ENCODE results near the gene MMP15.
A peak's percentile ranks its signal among the peaks of the same experiment; 100 is the strongest.

Gene MMP15

DNA sequence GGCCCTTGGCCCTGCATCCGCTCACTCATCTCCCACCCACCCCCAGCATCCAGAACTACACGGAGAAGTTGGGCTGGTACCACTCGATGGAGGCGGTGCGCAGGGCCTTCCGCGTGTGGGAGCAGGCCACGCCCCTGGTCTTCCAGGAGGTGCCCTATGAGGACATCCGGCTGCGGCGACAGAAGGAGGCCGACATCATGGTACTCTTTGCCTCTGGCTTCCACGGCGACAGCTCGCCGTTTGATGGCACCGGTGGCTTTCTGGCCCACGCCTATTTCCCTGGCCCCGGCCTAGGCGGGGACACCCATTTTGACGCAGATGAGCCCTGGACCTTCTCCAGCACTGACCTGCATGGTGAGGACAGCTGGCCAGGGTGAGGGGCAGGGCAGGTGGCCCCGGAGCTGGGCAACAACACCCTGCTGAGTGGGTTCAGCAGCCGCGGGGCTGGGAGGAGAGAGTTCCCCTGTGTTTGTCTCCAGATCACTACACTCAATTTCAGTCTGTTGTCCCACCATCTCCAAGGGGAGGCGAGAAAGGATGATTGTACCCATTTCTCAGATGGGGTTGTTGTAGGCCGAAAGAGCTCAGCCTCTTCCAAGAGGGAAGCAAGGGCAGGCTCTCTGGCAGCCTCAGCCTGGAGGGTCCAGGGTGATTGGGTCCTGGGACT, 14.4 kb downstream of the MMP15 start:
- no peak for DNase-seq (ENCODE audit: low read depth)
- TF ChIP-seq, protein P1, sequence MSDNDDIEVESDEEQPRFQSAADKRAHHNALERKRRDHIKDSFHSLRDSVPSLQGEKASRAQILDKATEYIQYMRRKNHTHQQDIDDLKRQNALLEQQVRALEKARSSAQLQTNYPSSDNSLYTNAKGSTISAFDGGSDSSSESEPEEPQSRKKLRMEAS (IDR thresholded peaks at IDR 0.05; ENCODE audit: low read depth, low read length): no peak
- TF ChIP-seq MYC (IDR thresholded peaks at IDR 0.05; ENCODE audit: low read depth, low read length) (no peak), POLR2A (IDR thresholded peaks at IDR 0.05; ENCODE audit: extremely low read depth, insufficient read length) (no peak)
- TF ChIP-seq, protein P2, sequence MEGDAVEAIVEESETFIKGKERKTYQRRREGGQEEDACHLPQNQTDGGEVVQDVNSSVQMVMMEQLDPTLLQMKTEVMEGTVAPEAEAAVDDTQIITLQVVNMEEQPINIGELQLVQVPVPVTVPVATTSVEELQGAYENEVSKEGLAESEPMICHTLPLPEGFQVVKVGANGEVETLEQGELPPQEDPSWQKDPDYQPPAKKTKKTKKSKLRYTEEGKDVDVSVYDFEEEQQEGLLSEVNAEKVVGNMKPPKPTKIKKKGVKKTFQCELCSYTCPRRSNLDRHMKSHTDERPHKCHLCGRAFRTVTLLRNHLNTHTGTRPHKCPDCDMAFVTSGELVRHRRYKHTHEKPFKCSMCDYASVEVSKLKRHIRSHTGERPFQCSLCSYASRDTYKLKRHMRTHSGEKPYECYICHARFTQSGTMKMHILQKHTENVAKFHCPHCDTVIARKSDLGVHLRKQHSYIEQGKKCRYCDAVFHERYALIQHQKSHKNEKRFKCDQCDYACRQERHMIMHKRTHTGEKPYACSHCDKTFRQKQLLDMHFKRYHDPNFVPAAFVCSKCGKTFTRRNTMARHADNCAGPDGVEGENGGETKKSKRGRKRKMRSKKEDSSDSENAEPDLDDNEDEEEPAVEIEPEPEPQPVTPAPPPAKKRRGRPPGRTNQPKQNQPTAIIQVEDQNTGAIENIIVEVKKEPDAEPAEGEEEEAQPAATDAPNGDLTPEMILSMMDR (IDR thresholded peaks at IDR 0.05; ENCODE audit: low read depth, low read length): no peak
- H3K4me3 ChIP-seq (ENCODE audit: low read depth, low read length): no peak overlapping the region

DNA sequence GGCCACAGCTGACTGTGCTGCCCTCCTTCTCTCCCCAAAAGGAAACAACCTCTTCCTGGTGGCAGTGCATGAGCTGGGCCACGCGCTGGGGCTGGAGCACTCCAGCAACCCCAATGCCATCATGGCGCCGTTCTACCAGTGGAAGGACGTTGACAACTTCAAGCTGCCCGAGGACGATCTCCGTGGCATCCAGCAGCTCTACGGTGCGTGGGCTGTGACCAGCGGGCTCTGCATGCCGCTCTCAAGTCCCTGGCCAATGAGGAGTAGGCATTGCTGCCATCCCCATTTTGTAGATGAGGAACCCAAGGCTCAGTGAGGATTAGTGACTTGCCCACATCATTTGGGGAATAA, 14.9 kb downstream of the MMP15 start:
- no peak overlapping the region for H3K4me3 ChIP-seq (ENCODE audit: low read depth, low read length)
- no peak for DNase-seq (ENCODE audit: low read depth)
- TF ChIP-seq POLR2A (IDR thresholded peaks at IDR 0.05; ENCODE audit: extremely low read depth, insufficient read length) (no peak), MYC (IDR thresholded peaks at IDR 0.05; ENCODE audit: low read depth, low read length) (no peak)
- TF ChIP-seq, protein P1 (IDR thresholded peaks at IDR 0.05; ENCODE audit: low read depth, low read length): no peak
- TF ChIP-seq, protein P2 (IDR thresholded peaks at IDR 0.05; ENCODE audit: low read depth, low read length): no peak

DNA sequence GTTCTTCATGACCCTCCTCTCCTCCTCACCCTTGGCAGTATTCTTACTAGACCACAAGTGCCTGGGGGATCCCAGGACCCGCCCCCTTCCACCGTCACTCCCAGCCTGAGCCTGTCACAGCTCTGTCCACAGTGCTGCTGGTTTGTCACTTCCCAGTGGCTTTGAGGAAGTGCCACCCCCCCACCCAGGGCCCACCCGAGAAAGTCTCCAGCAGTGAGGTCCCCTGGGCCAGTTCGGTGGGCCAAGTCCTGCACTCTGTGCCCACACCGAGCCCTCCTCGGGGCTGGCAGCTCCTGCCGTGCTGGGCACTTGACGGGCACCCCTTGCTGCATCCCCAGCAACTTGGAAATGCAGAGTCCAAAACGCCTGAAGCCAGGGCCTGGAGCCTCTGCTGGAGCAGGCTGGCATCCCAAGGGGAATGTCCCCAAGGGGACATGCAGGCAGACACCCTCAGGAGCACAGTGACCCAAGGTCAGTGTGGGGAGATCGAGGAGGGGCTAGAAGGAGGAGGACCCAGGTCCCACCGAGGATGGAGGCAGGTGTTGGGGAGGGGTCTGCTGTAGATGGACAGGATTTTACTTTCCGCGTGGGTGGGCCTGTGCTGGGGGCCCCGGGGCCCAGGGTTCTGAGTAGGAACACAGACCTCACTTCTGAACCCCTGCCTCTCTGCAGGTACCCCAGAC, 15.5 kb downstream of the MMP15 start:
- TF ChIP-seq, protein P2 (IDR thresholded peaks at IDR 0.05; ENCODE audit: low read depth, low read length): no peak
- peak; percentile 69 for DNase-seq (ENCODE audit: low read depth)
- no peak overlapping the region for H3K4me3 ChIP-seq (ENCODE audit: low read depth, low read length)

DNA sequence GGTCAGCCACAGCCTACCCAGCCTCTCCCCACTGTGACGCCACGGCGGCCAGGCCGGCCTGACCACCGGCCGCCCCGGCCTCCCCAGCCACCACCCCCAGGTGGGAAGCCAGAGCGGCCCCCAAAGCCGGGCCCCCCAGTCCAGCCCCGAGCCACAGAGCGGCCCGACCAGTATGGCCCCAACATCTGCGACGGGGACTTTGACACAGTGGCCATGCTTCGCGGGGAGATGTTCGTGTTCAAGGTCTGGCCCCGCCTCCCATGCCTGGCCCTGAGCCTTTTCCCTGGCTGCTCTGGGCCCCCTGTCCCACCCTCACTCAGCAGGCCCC, 16.0 kb downstream of the MMP15 start:
- no peak for DNase-seq (ENCODE audit: low read depth)
- no peak overlapping the region for H3K4me3 ChIP-seq (ENCODE audit: low read depth, low read length)
- TF ChIP-seq, protein P1 (IDR thresholded peaks at IDR 0.05; ENCODE audit: low read depth, low read length): no peak
- TF ChIP-seq MYC (IDR thresholded peaks at IDR 0.05; ENCODE audit: low read depth, low read length) (no peak), POLR2A (IDR thresholded peaks at IDR 0.05; ENCODE audit: extremely low read depth, insufficient read length) (no peak)
- TF ChIP-seq, protein P2 (IDR thresholded peaks at IDR 0.05; ENCODE audit: low read depth, low read length): no peak

DNA sequence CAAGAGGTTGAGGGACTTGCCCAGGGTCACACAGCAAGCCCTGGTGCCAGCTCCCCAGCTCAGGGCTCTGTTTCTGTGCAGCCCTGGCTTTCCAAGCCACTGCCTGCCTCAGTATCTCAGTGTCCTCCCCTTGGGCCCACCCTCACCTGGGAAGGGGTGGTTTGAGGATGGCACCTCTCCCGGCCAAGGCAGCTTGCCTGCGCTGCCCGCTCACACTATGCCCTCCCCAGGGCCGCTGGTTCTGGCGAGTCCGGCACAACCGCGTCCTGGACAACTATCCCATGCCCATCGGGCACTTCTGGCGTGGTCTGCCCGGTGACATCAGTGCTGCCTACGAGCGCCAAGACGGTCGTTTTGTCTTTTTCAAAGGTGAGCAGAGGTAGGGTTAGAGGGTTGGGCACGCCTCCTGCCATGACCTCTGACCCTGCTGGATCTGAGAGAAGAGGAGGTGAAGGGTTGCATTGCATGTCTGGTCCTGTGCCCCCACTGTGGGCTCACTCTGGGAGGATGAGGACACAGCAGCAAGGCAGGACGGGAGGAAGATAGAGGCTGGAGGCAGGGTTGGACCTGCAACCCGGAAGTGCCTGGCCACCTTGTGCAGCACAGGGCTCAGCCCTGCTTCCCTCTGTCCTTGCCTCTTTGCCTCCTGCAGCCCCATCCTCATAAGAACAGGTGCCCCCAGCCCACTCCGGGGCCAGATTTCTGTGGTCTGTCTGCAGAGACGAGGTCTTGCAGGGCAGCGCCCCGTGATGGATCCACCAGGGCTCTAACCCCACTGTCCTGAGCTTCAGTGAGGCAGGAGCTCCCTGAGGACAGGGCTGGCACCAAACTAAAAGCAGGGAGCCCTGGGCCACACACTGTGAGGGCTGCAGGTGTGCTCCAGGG, 16.7 kb downstream of the MMP15 start:
- no peak overlapping the region for H3K4me3 ChIP-seq (ENCODE audit: low read depth, low read length)
- TF ChIP-seq, protein P1 (IDR thresholded peaks at IDR 0.05; ENCODE audit: low read depth, low read length): no peak
- TF ChIP-seq, protein P2 (IDR thresholded peaks at IDR 0.05; ENCODE audit: low read depth, low read length): no peak
- no peak for TF ChIP-seq POLR2A (IDR thresholded peaks at IDR 0.05; ENCODE audit: extremely low read depth, insufficient read length)
- no peak for TF ChIP-seq MYC (IDR thresholded peaks at IDR 0.05; ENCODE audit: low read depth, low read length)
- DNase-seq (ENCODE audit: low read depth): no peak

Data from NB4 (cell line).